ENCODE data around the gene ZNF497.

- TF ChIP-seq CTCF (IDR thresholded peaks at IDR 0.05 in 2 of 3, conservative IDR thresholded peaks at IDR 0.05 in 1 of 3; ENCODE audit: control insufficient read depth in 2 of 3, extremely low read depth in 1 of 3, insufficient read depth in 1 of 3, low read depth in 3 of 3, low read length in 3 of 3) (no peak), BACH1 (IDR thresholded peaks at IDR 0.05; ENCODE audit: borderline replicate concordance) (no peak), POLR2A (IDR thresholded peaks at IDR 0.05; ENCODE audit: low read depth, low read length) (no peak), ZZZ3 (IDR thresholded peaks at IDR 0.05; ENCODE audit: control insufficient read depth, insufficient read length, low read depth) (no peak), WRNIP1 (IDR thresholded peaks at IDR 0.05; ENCODE audit: borderline replicate concordance, low read depth, low read length) (no peak), SPI1 (IDR thresholded peaks at IDR 0.05; ENCODE audit: borderline replicate concordance, insufficient read depth, low read depth, low read length) (no peak), ZNF24 (IDR thresholded peaks at IDR 0.05) (no peak), SUZ12 (IDR thresholded peaks at IDR 0.05; ENCODE audit: unreplicated experiment) (no peak), POLR2AphosphoS2 (IDR thresholded peaks at IDR 0.05; ENCODE audit: low read depth, low read length) (no peak), NFXL1 (IDR thresholded peaks at IDR 0.05; ENCODE audit: borderline replicate concordance) (no peak)
Observed at GRCh38 chr19:58304748-58305064, 57.8 kb downstream of the ZNF497 start.

All from GM12878 (cell line).